Prostate gland (tissue), 2 donors: ENCODE data around the gene ABCA2.

Source experiments
- POLR2A ChIP-seq: fragments of 450-650 bp; IDR thresholded peaks from one replicate; pipeline ENCODE4 v1.6.1; 2016; ENCODE audit warnings: antibody characterized with exemption, mild to moderate bottlenecking
- POLR2AphosphoS5 ChIP-seq: sonication (generic); formaldehyde crosslinking; IDR thresholded peaks from one replicate; pipeline ENCODE4 v1.6.1; 2017; ENCODE audit warnings: antibody characterized with exemption
- TF ChIP-seq, protein P1 (sequence below), 4 experiments: fragments of 200-600 bp in 2 of 4; fragments of 450-650 bp in 2 of 4; sonication (generic) in 2 of 4; IDR thresholded peaks; 1 replicate in 3 of 4; 2 replicates in 1 of 4; pipeline ENCODE4 v1.5.1; 2016 to 2019; ENCODE audit warnings: antibody characterized with exemption in 4 of 4, mild to moderate bottlenecking in 2 of 4, moderate library complexity in 2 of 4

DNA sequence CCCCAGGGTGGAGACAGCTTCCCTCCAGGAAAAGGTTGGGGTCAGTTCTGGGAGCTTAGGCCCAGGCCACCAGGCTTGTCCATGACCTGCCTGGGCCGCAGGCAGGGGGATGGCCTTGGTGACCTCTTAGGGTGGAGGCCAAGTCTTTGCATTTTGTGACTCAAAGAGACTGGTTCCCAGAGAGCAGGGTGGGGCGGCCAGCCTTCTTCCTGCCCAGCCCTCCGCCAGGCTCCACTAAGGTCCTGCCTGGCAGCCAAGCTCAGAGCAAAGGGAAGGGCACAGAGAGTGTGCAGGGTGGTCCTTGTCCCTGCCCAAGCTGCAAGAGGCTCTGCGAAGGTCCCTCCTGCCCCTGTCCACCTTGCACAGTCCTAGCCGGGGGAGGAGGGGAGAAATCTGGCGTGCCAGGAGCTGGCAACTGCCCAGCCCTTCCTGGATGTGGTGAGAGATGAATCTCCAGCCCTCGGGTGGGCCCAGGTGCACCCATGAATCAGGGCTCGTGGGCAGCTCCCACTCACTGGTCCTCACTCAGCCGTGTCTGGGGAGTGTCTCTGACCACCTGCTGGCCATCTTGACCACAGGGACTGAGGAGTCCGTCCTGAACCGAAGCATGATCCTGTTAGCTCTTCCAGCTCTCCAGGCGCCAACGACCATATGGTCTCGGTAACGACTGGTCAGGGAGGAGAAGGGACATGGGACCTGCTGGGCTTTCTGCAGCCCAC is 53.1 kb downstream of the ABCA2 start:
- TF ChIP-seq, protein P1, sequence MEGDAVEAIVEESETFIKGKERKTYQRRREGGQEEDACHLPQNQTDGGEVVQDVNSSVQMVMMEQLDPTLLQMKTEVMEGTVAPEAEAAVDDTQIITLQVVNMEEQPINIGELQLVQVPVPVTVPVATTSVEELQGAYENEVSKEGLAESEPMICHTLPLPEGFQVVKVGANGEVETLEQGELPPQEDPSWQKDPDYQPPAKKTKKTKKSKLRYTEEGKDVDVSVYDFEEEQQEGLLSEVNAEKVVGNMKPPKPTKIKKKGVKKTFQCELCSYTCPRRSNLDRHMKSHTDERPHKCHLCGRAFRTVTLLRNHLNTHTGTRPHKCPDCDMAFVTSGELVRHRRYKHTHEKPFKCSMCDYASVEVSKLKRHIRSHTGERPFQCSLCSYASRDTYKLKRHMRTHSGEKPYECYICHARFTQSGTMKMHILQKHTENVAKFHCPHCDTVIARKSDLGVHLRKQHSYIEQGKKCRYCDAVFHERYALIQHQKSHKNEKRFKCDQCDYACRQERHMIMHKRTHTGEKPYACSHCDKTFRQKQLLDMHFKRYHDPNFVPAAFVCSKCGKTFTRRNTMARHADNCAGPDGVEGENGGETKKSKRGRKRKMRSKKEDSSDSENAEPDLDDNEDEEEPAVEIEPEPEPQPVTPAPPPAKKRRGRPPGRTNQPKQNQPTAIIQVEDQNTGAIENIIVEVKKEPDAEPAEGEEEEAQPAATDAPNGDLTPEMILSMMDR (IDR thresholded peaks at IDR 0.05): no peak
- TF ChIP-seq POLR2A: no peak
- no peak for TF ChIP-seq POLR2AphosphoS5
